GM19397 (cell line): ENCODE results near the gene TRIM54.

ENCODE experiments used
- ATAC-seq: cut with Tn5 transposase; IDR thresholded peaks from one replicate; pipeline ENCODE4 v1.9.1; 2021; ENCODE audit warnings: mild to moderate bottlenecking, moderate library complexity; ENCODE audit not compliant: unreplicated experiment

Gene TRIM54

GRCh38 chr2:27281855-27282559, at the start of gene TRIM54:
Gene TRIM54 (plus strand): TSS chr2:27282429. CDS start chr2:27282732, 303 bp downstream.
- ATAC-seq = no peak

DNA sequence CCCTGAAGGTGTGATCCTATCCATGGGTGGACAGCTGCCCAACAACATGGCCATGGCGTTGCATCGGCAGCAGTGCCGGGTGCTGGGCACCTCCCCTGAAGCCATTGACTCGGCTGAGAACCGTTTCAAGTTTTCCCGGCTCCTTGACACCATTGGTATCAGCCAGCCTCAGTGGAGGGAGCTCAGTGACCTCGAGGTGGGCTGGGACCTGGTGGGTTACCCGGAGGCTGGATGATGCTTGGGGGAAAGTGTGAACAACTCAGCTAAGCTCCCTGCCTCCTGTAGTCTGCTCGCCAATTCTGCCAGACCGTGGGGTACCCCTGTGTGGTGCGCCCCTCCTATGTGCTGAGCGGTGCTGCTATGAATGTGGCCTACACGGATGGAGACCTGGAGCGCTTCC, 48.9 kb upstream of the TRIM54 start:
- no peak for ATAC-seq

DNA sequence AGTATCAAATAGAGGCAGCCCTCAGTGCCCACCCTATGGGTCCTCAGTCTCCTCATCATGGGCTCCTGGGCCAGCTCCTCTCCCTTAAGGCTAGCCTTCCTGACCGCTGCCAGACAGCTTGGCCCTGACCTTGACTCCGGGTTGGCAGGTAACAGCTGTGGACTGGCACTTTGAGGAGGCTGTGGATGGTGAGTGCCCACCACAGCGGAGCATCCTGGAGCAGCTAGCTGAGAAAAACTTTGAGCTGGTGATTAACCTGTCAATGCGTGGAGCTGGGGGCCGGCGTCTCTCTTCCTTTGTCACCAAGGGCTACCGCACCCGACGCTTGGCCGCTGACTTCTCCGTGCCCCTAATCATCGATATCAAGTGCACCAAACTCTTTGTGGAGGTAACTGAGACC, 46.1 kb upstream of the TRIM54 start:
- no peak for ATAC-seq

- ATAC-seq = no peak
Observed at GRCh38 chr2:27236626-27237025, 45.6 kb upstream of the TRIM54 start.

DNA sequence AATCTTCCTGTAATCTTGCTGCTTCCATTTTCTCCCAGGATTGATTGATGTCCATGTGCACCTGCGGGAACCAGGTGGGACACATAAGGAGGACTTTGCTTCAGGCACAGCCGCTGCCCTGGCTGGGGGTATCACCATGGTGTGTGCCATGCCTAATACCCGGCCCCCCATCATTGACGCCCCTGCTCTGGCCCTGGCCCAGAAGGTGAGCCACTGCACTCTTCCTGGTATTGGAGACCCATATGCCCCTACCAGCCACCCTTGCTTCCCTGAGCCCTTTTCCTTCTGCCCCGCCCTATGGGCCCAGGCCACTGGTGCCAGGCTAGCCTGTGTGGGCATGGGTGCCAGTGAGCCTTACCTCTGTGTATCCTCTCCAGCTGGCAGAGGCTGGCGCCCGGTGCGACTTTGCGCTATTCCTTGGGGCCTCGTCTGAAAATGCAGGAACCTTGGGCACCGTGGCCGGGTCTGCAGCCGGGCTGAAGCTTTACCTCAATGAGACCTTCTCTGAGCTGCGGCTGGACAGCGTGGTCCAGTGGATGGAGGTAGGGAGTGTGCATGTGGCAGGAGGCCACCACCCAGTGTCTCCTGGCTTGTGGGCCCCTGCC, 44.8 kb upstream of the TRIM54 start:
- ATAC-seq = no peak

DNA sequence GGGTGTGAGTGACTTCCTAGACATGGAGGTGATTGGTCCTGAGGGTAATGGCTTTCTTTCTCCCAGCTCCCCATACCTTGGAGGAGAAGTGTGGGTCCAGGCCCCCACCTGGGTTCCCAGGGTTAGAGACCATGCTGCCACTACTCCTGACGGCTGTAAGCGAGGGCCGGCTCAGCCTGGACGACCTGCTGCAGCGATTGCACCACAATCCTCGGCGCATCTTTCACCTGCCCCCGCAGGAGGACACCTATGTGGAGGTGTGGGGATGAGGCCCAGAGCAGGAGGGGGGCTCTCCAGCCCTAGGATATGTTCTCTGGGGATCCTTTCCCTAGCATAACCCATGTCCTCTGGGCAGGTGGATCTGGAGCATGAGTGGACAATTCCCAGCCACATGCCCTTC, 43.3 kb upstream of the TRIM54 start:
- no peak for ATAC-seq

GRCh38 chr2:27240406-27240805, 41.8 kb upstream of the TRIM54 start:
- no peak for ATAC-seq

DNA sequence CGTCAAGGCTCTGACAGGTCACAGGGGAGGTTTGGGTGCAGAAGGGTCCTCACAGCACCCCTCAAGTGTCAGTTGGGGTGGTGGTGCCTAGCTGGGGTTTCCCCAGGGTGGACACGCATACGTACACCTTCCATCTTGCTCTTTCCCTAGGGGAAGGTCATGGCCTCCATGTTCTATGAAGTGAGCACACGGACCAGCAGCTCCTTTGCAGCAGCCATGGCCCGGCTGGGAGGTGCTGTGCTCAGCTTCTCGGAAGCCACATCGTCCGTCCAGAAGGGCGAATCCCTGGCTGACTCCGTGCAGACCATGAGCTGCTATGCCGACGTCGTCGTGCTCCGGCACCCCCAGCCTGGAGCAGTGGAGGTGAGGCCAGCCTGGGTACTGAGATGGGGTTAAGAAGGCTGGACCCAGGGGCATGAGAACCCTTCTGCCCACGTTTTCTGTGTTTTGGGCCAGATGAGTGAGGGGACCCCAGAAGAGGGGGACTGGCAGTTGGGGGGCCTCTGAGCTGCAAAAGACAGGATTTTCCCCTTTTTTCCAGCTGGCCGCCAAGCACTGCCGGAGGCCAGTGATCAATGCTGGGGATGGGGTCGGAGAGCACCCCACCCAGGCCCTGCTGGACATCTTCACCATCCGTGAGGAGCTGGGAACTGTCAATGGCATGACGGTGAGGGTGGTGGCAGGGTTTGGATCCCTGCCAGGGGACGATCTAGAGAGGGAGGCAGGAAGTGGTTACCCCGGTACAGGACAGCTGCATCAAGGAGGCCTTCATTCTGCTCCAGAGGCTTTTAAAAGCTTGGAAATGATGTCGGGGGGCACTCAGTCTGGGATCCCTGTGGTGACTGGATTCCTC, 40.2 kb upstream of the TRIM54 start:
- ATAC-seq = no peak

DNA sequence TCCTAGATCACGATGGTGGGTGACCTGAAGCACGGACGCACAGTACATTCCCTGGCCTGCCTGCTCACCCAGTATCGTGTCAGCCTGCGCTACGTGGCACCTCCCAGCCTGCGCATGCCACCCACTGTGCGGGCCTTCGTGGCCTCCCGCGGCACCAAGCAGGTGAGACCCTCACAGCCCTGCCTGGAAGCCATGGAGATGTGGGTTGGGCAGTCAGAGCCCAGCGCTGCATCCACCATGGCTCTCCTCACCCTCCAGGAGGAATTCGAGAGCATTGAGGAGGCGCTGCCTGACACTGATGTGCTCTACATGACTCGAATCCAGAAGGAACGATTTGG, 39.6 kb upstream of the TRIM54 start:
- ATAC-seq = no peak

DNA sequence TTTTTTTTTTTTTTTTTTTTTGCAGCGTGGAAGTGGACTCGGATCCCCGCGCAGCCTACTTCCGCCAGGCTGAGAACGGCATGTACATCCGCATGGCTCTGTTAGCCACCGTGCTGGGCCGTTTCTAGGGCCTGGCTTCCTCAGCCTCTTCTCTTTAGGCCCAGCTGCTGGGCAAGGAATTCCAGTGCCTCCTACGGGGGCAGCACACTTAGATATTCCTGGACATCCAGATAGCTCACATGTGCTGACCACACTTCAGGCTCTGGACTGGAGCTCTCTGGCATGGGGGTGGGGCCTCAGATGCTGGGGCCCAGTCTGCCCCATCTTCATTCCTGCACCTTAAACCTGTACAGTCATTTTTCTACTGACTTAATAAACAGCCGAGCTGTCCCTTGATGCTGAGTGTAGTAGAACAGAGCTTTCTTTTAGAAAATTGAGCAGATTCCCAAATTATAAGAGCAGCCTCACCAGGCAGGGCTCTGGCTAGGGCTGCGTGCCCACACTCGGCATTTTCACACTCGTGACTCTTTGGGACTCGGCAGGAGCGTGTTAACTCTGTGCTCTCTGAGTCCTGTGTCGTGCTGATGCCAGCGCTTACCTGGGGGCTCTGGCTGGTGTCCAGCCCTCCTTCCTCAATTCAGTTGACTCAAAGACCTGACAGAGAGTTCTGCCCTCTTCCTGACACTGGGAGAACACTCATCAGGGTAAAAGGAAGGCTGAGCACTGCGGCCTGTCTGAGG, 38.7 kb upstream of the TRIM54 start:
- no peak for ATAC-seq

DNA sequence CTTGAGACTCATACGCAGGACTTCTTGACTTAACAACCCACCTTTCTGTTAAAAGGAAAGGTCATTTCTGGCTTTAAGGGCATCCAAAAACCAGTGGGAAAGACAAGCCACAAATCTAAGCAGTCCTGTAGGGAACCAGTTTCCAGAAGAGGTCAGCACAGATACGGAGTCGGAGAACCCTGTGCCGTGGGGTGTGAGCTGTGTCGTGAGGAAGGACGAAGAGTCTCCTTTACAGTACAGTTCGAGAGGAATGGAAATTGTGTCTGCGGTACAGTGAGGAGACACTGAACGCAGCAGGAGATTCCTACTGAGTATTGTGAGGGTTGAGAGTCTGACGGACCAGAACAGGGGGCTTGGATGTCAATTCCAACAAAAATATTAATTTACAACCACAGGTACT, 37.1 kb upstream of the TRIM54 start:
- ATAC-seq = no peak

DNA sequence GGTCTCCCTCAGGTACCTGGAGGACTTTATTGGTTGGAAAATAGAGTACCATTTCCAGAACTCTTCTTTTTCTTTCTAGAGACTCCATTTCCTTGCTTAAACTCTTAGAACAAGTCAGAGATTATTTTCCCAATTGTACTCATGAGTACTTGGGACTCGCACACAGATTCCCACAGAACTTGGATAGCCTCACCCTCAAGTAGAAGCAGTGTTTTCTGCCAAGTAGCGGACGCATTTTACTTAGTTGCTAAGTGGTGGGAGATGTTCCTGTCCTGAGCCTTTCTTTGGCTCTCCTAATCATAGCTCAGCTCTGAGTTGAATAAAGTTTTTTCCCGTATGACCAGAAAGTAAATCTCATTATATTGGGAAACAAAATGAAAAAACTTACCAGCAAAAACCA, 36.6 kb upstream of the TRIM54 start:
- ATAC-seq = no peak

DNA sequence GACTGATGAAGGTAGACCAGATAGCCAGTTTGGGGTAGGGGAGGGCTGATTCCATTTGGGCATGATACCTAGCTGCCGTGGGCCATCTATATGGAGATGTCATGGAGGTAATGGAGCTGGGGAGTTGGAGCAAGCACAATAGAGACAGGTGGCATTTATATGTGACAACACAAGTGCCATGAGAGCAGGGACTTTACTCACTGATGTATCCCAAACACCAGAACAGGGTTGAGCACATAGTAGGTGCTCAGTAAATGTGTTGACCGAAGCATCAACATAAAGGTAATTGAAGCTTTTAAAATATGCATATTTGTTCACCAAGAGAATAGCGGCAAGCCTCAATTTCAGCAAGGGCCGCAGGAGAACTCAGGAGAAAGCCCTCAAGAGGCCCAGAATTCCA, 34.3 kb upstream of the TRIM54 start:
- no peak for ATAC-seq

DNA sequence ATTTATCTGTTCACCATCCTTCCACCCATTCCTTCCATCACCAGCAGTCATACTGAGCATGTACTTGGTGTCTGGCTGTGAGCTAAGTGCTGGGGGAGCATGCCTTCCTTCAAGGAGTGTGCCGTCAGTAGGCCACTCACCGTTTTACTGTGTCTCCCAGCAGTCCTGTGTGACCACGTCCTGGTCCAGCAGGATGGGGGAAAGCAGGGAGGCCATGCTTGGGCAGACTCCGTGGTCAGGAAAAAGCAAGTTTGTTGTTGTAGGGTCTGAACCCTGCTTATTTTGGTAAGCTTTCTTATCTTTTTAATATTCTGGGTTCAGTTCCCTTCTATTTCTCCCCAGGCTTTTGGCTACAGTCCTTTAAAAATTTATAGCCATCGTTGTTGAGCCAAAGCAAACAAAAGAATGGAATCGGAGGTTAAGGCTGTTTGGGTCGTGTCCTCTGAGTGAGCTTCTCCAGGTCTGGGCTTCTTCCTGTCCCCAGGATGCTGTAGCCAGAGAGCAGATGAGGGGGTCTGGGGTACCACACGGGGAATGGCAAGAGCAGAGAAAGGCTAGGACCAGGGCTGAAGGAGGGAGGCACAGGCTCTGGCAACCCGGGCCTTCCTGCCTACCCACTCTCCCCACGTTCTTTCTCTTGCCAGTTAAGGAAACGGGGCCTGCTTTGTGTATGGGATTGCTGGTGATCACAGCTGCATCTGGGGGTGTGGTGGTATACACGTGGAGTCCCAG, 32.9 kb upstream of the TRIM54 start:
- ATAC-seq = no peak

- ATAC-seq = no peak
Observed at GRCh38 chr2:27249891-27250651, 32.2 kb upstream of the TRIM54 start.

DNA sequence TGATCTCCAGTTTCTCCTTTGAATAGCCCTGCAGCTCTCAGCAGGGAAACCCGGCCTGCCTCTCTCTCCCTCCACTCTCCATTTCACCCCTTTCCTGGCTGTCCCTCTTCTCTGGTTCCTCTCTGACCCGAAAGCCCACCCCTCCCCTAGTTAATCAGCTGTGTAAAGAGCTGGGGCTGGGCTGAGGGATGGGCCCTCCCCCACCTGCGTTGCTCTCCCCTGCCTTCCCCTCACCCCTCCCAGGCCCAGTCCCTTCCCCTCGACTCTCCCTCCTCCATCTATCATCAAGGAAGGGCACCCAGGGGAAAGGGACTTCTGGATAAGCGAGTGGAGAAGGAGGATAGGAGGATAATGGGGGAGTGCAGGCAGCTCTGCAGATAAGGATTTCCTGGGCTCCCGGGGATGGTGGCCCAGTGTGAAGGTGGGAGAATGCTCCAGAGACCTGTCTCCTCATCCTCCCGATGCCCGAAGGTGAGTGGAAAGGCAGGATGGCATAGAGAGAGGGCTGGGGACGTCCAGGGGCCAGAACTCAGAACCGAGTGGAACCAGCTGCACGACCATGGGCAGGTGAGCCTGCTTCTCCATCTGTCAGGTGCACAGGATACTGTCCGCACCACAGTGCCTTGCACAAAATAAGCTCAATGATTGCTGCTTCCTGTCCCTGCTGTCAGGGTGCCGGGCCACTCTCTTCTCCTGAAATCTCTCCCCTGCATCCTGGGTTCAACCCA, 31.4 kb upstream of the TRIM54 start:
- no peak for ATAC-seq

DNA sequence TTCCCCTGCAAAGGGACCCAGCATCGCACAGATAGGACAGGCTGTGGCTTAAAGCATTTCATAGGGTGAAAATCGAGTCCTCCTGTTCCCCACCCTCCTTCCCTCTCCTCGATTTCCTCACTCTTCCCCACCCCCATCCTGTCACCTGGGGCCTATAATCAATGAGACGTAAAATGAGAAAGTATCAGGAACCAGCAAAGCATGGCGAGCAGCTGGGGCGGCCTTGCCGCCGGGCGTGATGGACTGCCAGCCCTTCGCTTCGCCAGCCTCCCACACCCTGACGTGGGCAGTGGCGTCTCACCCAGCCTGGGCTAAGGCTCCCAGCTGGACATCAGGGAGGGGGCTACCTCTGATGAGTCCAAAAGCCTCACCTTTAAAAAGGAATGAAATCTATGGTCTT, 30.5 kb upstream of the TRIM54 start:
- no peak for ATAC-seq

- no peak for ATAC-seq
Observed at GRCh38 chr2:27255187-27255586, 27.0 kb upstream of the TRIM54 start.

DNA sequence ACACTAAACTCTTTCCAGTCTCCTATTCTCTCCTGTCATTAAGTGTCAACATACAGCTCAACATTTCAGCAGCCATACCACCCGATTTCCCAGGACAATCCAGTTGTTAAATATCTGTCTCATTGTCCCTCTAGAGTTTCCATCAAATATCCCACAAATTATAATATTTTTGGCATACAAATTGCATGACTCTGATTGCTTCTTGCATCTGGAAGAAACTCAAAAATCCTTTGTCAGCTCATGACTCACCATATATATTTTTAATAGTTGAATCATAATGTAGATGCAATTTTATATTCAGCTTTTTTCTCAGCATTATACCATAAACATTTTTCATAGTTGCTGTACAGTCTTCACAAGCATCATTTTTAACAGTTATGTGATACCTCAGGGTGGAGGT, 26.6 kb upstream of the TRIM54 start:
- ATAC-seq = no peak
